Neural cell (in vitro differentiated cells): ENCODE measurements around the gene ZBP1. TPM values are rescaled to one million over a fixed set of nuclear protein-coding genes. Genes with fewer than 3 reads are reported as not detected.

Source experiments
- H2AFZ ChIP-seq: fragments of 200-600, 300-800 bp; sonication (generic), shearing (Covaris generic); 2 replicates; pipeline ENCODE4 v1.6.0; 2014; ENCODE audit warnings: low read depth, mild to moderate bottlenecking, antibody characterized with exemption, low read length, moderate library complexity
- H3F3A ChIP-seq: fragments of 200-600 bp; shearing (Covaris generic); 2 replicates; pipeline ENCODE4 v1.6.1; 2016; ENCODE audit warnings: mild to moderate bottlenecking, moderate library complexity, mixed read lengths, antibody characterized with exemption, low read length; ENCODE audit not compliant: insufficient read depth, poor library complexity, severe bottlenecking
- H3K27ac ChIP-seq: fragments of 200-600, 300-800 bp; sonication (generic), shearing (Covaris generic); 2 replicates; pipeline ENCODE4 v1.5.1; 2014; ENCODE audit warnings: mild to moderate bottlenecking, low read length, moderate library complexity
- H3K27me3 ChIP-seq: fragments of 300-800, 200-600 bp; sonication (generic), shearing (Covaris generic); 2 replicates; pipeline ENCODE4 v1.6.0; 2014; ENCODE audit warnings: mild to moderate bottlenecking, low read depth, low read length, moderate library complexity; ENCODE audit not compliant: insufficient read depth
- H3K36me3 ChIP-seq: fragments of 300-800, 200-600 bp; sonication (generic), shearing (Covaris generic); 2 replicates; pipeline ENCODE4 v1.5.1; 2014; ENCODE audit warnings: mild to moderate bottlenecking, antibody characterized with exemption, low read length, moderate library complexity; ENCODE audit not compliant: insufficient read depth
- H3K4me2 ChIP-seq: fragments of 300-800, 200-600 bp; sonication (generic), shearing (Covaris generic); 2 replicates; pipeline ENCODE4 v1.6.0; 2014; ENCODE audit warnings: mild to moderate bottlenecking, low read length
- H3K4me3 ChIP-seq: fragments of 300-800, 200-600 bp; sonication (generic), shearing (Covaris generic); 2 replicates; pipeline ENCODE4 v1.5.1; 2014; ENCODE audit warnings: mild to moderate bottlenecking, low read length, moderate library complexity
- H3K79me2 ChIP-seq: fragments of 200-600 bp; shearing (Covaris generic); replicated peaks from 2 replicates; pipeline ENCODE4 v1.6.0; 2014; ENCODE audit warnings: mild to moderate bottlenecking, low read length, moderate library complexity; ENCODE audit not compliant: insufficient read depth
- H3K9ac ChIP-seq: fragments of 300-800, 200-600 bp; sonication (generic), shearing (Covaris generic); 2 replicates; pipeline ENCODE4 v1.6.1; 2016; ENCODE audit warnings: mild to moderate bottlenecking, low read length, mixed read lengths
- H3K9me2 ChIP-seq: fragments of 200-600 bp; shearing (Covaris generic); 2 replicates; pipeline ENCODE4 v1.6.1; 2016; ENCODE audit warnings: mild to moderate bottlenecking, low read length, mixed read lengths; ENCODE audit not compliant: insufficient read depth
- H3K9me3 ChIP-seq: fragments of 200-600, 300-800 bp; sonication (generic), shearing (Covaris generic); 2 replicates; pipeline ENCODE4 v1.6.1; 2016; ENCODE audit warnings: mild to moderate bottlenecking, mixed run types, low read length, moderate library complexity, mixed read lengths
- H4K20me1 ChIP-seq: fragments of 200-600 bp; shearing (Covaris generic); 2 replicates; pipeline ENCODE4 v1.6.1; 2016; ENCODE audit warnings: mild to moderate bottlenecking, mixed run types; ENCODE audit not compliant: insufficient read depth
- EP300 ChIP-seq: fragments of 450-650 bp; conservative IDR thresholded peaks from 2 replicates; pipeline ENCODE4 v1.6.1; 2014; ENCODE audit warnings: antibody characterized with exemption, mild to moderate bottlenecking, moderate library complexity; ENCODE audit not compliant: poor library complexity, severe bottlenecking
- EZH2 ChIP-seq: fragments of 200-600, 300-800 bp; shearing (Covaris generic), sonication (generic); IDR thresholded peaks from 2 replicates; pipeline ENCODE4 v1.6.1; 2014; ENCODE audit warnings: antibody characterized with exemption, low read length, borderline replicate concordance, mild to moderate bottlenecking; ENCODE audit not compliant: insufficient read depth, poor library complexity, severe bottlenecking
- MXI1 ChIP-seq: fragments of 450-650 bp; conservative IDR thresholded peaks from 2 replicates; pipeline ENCODE4 v1.6.1; 2014; ENCODE audit warnings: antibody characterized with exemption, mild to moderate bottlenecking; ENCODE audit not compliant: poor library complexity, severe bottlenecking
- POLR2AphosphoS5 ChIP-seq: IDR thresholded peaks from 2 replicates; pipeline ENCODE4 v1.6.1; 2012
- RAD21 ChIP-seq: fragments of 450-650 bp; conservative IDR thresholded peaks from 2 replicates; pipeline ENCODE4 v1.6.1; 2014; ENCODE audit warnings: antibody characterized with exemption, mild to moderate bottlenecking, moderate library complexity
- SMC3 ChIP-seq: fragments of 450-650 bp; conservative IDR thresholded peaks from 2 replicates; pipeline ENCODE4 v1.6.1; 2014; ENCODE audit warnings: antibody characterized with exemption, mild to moderate bottlenecking, moderate library complexity; ENCODE audit not compliant: poor library complexity
- TAF1 ChIP-seq: IDR thresholded peaks from 2 replicates; pipeline ENCODE4 v1.6.1; 2012; ENCODE audit warnings: low read depth
- polyA plus RNA-seq: library from polyadenylated mRNA; depleted of rRNA; stranded (reverse); fragments of >200 nt; gene quantifications from 2 replicates; pipeline ENCODE4 v1.2.3, GENCODE V29; 2014
- TF ChIP-seq, protein P1 (sequence below): IDR thresholded peaks from 2 replicates; pipeline ENCODE4 v1.6.1; 2012; ENCODE audit warnings: borderline replicate concordance
- TF ChIP-seq, protein P2 (sequence below): fragments of 450-650 bp; IDR thresholded peaks from 2 replicates; pipeline ENCODE4 v1.5.1; 2014; ENCODE audit warnings: antibody characterized with exemption, mild to moderate bottlenecking, moderate library complexity; ENCODE audit not compliant: poor library complexity, severe bottlenecking

Gene ZBP1
- polyA plus RNA-seq, 1 donor from 2014 or later, result not detected

DNA sequence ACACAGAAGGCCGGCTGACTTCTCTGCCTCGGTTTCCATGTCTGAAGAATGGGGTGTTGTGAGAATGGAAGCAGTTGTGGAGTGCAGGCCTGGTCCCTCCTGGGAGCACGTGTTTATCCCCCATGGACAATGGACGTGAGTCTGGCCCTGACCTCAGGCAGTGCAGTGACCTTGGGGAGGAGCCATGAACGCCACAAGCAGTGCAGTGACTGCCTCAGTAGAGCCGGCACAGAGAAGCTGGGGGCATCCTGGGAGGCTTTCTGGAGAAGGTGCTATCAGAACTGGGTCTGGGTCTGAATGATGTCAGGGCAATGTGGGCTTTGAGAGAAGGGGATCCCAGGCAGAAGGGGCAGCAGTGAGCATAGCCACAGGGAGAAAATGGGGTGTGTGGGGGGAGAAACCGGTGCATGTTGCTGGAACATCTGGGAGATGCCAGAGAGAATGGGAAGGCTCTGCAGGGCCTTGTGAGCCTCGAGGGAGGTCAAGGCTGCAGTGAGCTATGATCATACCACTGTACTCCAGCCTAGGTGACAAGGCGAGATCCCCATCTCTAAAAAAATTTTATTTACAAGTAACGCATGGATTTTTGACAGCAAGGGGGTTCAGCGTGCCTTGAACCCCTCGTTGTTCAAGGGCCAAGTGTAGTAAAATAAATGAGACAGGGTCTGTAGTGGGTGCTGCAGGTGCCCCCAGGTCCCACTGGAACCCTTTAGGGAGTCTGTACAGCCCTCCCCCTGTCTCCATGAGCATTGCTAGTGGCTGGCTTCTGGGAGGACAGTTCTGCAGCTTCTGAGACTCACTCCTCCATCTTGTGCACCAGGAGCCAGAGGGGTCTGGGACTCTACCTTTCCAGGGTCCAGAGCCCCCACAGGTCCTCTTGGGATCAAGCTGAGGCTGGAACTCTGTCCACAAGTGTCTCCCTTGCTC lies 27.0 kb upstream of the ZBP1 start:
- TF ChIP-seq RAD21, result no peak
- TF ChIP-seq, protein P1, sequence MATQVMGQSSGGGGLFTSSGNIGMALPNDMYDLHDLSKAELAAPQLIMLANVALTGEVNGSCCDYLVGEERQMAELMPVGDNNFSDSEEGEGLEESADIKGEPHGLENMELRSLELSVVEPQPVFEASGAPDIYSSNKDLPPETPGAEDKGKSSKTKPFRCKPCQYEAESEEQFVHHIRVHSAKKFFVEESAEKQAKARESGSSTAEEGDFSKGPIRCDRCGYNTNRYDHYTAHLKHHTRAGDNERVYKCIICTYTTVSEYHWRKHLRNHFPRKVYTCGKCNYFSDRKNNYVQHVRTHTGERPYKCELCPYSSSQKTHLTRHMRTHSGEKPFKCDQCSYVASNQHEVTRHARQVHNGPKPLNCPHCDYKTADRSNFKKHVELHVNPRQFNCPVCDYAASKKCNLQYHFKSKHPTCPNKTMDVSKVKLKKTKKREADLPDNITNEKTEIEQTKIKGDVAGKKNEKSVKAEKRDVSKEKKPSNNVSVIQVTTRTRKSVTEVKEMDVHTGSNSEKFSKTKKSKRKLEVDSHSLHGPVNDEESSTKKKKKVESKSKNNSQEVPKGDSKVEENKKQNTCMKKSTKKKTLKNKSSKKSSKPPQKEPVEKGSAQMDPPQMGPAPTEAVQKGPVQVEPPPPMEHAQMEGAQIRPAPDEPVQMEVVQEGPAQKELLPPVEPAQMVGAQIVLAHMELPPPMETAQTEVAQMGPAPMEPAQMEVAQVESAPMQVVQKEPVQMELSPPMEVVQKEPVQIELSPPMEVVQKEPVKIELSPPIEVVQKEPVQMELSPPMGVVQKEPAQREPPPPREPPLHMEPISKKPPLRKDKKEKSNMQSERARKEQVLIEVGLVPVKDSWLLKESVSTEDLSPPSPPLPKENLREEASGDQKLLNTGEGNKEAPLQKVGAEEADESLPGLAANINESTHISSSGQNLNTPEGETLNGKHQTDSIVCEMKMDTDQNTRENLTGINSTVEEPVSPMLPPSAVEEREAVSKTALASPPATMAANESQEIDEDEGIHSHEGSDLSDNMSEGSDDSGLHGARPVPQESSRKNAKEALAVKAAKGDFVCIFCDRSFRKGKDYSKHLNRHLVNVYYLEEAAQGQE, result no peak
- TF ChIP-seq EZH2, result no peak
- TF ChIP-seq, protein P2, sequence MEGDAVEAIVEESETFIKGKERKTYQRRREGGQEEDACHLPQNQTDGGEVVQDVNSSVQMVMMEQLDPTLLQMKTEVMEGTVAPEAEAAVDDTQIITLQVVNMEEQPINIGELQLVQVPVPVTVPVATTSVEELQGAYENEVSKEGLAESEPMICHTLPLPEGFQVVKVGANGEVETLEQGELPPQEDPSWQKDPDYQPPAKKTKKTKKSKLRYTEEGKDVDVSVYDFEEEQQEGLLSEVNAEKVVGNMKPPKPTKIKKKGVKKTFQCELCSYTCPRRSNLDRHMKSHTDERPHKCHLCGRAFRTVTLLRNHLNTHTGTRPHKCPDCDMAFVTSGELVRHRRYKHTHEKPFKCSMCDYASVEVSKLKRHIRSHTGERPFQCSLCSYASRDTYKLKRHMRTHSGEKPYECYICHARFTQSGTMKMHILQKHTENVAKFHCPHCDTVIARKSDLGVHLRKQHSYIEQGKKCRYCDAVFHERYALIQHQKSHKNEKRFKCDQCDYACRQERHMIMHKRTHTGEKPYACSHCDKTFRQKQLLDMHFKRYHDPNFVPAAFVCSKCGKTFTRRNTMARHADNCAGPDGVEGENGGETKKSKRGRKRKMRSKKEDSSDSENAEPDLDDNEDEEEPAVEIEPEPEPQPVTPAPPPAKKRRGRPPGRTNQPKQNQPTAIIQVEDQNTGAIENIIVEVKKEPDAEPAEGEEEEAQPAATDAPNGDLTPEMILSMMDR, result no peak
- TF ChIP-seq SMC3, result no peak
- TF ChIP-seq EP300, result no peak
- no peak for TF ChIP-seq MXI1
- no peak for TF ChIP-seq POLR2AphosphoS5
- no peak for TF ChIP-seq TAF1
- Histone ChIP-seq H3K27ac (no peak overlapping the region), H3K9me3 (peaks cover 10% of the 10 kb centered on the region), H3K79me2 (no peaks in the 10 kb centered on the region), H3K9ac (no peak overlapping the region), H3K9me2 (no peaks in the 10 kb centered on the region), H3K27me3 (no peaks in the 10 kb centered on the region), H4K20me1 (no peaks in the 10 kb centered on the region), H3K4me2 (no peak overlapping the region), H3F3A (no peaks in the 10 kb centered on the region), H2AFZ (no peak overlapping the region), H3K4me3 (no peak overlapping the region), H3K36me3 (no peaks in the 10 kb centered on the region)

DNA sequence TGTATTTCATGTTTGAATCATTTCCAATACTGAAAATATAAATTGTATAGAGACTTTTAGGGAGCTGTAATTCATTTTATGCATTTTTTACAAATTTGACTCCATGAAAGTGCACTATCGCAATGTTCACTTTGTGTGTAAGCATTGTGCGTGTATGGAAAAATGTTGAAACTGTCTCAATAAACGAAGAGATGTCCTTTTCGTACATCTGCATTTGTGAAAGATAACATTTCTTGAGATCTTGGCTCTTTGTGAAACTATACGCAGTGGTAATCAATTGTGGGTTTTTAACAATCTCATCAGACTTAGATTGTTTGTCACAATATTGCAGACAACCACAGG lies 18.6 kb upstream of the ZBP1 start:
- Histone ChIP-seq H3K9me2 (no peaks in the 10 kb centered on the region), H3K9me3 (peaks cover 8% of the 10 kb centered on the region), H3K4me3 (no peak overlapping the region), H4K20me1 (no peaks in the 10 kb centered on the region), H3K9ac (no peak overlapping the region), H3F3A (no peaks in the 10 kb centered on the region), H3K4me2 (no peak overlapping the region), H3K27ac (no peak overlapping the region), H3K36me3 (no peaks in the 10 kb centered on the region), H3K27me3 (no peaks in the 10 kb centered on the region), H3K79me2 (no peaks in the 10 kb centered on the region), H2AFZ (no peak overlapping the region)
- TF ChIP-seq, protein P2, result no peak
- TF ChIP-seq MXI1 (no peak), RAD21 (no peak), TAF1 (no peak), SMC3 (no peak), EP300 (no peak)
